Measurements from ENCODE around the gene SELE.
A peak's percentile ranks its signal among the peaks of the same experiment; 100 is the strongest.

The SELE gene

GRCh38 chr1:169712309-169712631, 21.6 kb downstream of the SELE start:
- Histone ChIP-seq H3K4me1 (ENCODE audit: low read length) (peaks cover 3% of the 10 kb centered on the region; the same call in 1 of the 2 replicates), H3K79me2 (ENCODE audit: low read length) (no peaks in the 10 kb centered on the region), H4K20me1 (ENCODE audit: insufficient read depth, low read length) (no peaks in the 10 kb centered on the region), H3K27me3 (replicated peaks; ENCODE audit: insufficient read depth, low read length) (no peaks in the 10 kb centered on the region), H3K27ac (ENCODE audit: low read length) (no peak overlapping the region), H3K9ac (ENCODE audit: low read length) (no peak overlapping the region), H3K36me3 (replicated peaks; ENCODE audit: insufficient read depth, low read length) (no peaks in the 10 kb centered on the region), H3K9me3 (replicated peaks; ENCODE audit: insufficient read depth, low read length) (no peaks in the 10 kb centered on the region), H3K9me2 (replicated peaks; ENCODE audit: insufficient read depth, low read length) (no peaks in the 10 kb centered on the region), H3K4me2 (ENCODE audit: low read depth, low read length) (peak overlapping the region; percentile 81), H3F3A (ENCODE audit: insufficient read depth, low read length) (peaks cover 12% of the 10 kb centered on the region), H2AFZ (ENCODE audit: low read length) (peak overlapping the region; percentile 93; the same call in 1 of the 2 replicates), H3K4me3 (ENCODE audit: low read length) (peak overlapping the region; percentile 60; the same call in 1 of the 2 replicates)
- DNase-seq, result no peak
- TF ChIP-seq EZH2phosphoT487 (IDR thresholded peaks at IDR 0.05; ENCODE audit: low read length) (no peak), CTCF (IDR thresholded peaks at IDR 0.05; ENCODE audit: low read length) (no peak), EZH2 (optimal IDR thresholded peaks at IDR 0.05; ENCODE audit: low read depth, low read length) (no peak)

GRCh38 chr1:169711469-169712308, 22.2 kb downstream of the SELE start, which contains the start of gene SELL:
TSS of gene SELL (minus strand) at chr1:169711620. CDS start at chr1:169711498, 122 bp downstream.
- Histone ChIP-seq H3K27me3 (replicated peaks; ENCODE audit: insufficient read depth, low read length) (no peaks in the 10 kb centered on the region), H3K4me3 (ENCODE audit: low read length) (peak within 1 kb of the TSS; percentile 60), H3K9me2 (replicated peaks; ENCODE audit: insufficient read depth, low read length) (no peaks in the 10 kb centered on the region), H3K27ac (ENCODE audit: low read length) (peak within 1 kb of the TSS; percentile 25; the same call in 1 of the 2 replicates), H3K36me3 (replicated peaks; ENCODE audit: insufficient read depth, low read length) (no peaks in the 10 kb centered on the region), H4K20me1 (ENCODE audit: insufficient read depth, low read length) (no peaks in the 10 kb centered on the region), H3K4me2 (ENCODE audit: low read depth, low read length) (peak within 1 kb of the TSS; percentile 81), H3K4me1 (ENCODE audit: low read length) (peaks cover 3% of the 10 kb centered on the region; the same call in 1 of the 2 replicates), H3K9me3 (replicated peaks; ENCODE audit: insufficient read depth, low read length) (no peaks in the 10 kb centered on the region), H3F3A (ENCODE audit: insufficient read depth, low read length) (peaks cover 12% of the 10 kb centered on the region), H3K79me2 (ENCODE audit: low read length) (no peaks in the 10 kb centered on the region), H2AFZ (ENCODE audit: low read length) (peak within 1 kb of the TSS; percentile 93), H3K9ac (ENCODE audit: low read length) (peak within 1 kb of the TSS; percentile 21; the same call in 1 of the 2 replicates)
- DNase-seq, result peak; percentile 90
- TF ChIP-seq EZH2 (optimal IDR thresholded peaks at IDR 0.05; ENCODE audit: low read depth, low read length) (no peak), CTCF (IDR thresholded peaks at IDR 0.05; ENCODE audit: low read length) (peak; percentile 95), EZH2phosphoT487 (IDR thresholded peaks at IDR 0.05; ENCODE audit: low read length) (no peak)

- TF ChIP-seq EZH2phosphoT487 (IDR thresholded peaks at IDR 0.05; ENCODE audit: low read length), result no peak
- no peak for TF ChIP-seq CTCF (IDR thresholded peaks at IDR 0.05; ENCODE audit: low read length)
- no peak for TF ChIP-seq EZH2 (optimal IDR thresholded peaks at IDR 0.05; ENCODE audit: low read depth, low read length)
- H3K9me3 ChIP-seq (replicated peaks; ENCODE audit: insufficient read depth, low read length), result no peaks in the 10 kb centered on the region
- no peaks in the 10 kb centered on the region for H4K20me1 ChIP-seq (ENCODE audit: insufficient read depth, low read length)
- no peaks in the 10 kb centered on the region for H3K36me3 ChIP-seq (replicated peaks; ENCODE audit: insufficient read depth, low read length)
- no peaks in the 10 kb centered on the region for H3K27me3 ChIP-seq (replicated peaks; ENCODE audit: insufficient read depth, low read length)
- no peak for DNase-seq
- H2AFZ ChIP-seq (ENCODE audit: low read length), result no peak overlapping the region
- no peaks in the 10 kb centered on the region for H3K79me2 ChIP-seq (ENCODE audit: low read length)
- H3K27ac ChIP-seq (ENCODE audit: low read length), result no peak overlapping the region
- H3K4me2 ChIP-seq (ENCODE audit: low read depth, low read length), result no peak overlapping the region
- H3F3A ChIP-seq (ENCODE audit: insufficient read depth, low read length), result peaks cover 12% of the 10 kb centered on the region
- no peaks in the 10 kb centered on the region for H3K9me2 ChIP-seq (replicated peaks; ENCODE audit: insufficient read depth, low read length)
- H3K9ac ChIP-seq (ENCODE audit: low read length), result no peak overlapping the region
- H3K4me1 ChIP-seq (ENCODE audit: low read length), result peaks cover 3% of the 10 kb centered on the region; the same call in 1 of the 2 replicates
- H3K4me3 ChIP-seq (ENCODE audit: low read length), result no peak overlapping the region
These were observed 25.2 kb downstream of the SELE start for GRCh38 chr1:169708647-169709046.
